Hepatocyte (in vitro differentiated cells): ENCODE data around the gene SST. TPM values are rescaled to one million over a fixed set of nuclear protein-coding genes. Genes with fewer than 3 reads are reported as not detected.

Experiments used
- polyA plus RNA-seq: library from polyadenylated mRNA; unstranded; fragments of >200 nt; fragmentation: Nextera tagmentation; extraction: Ambion mirVana; gene quantifications from 2 replicates; pipeline ENCODE4 v1.2.1, GENCODE V29; 2016
- total RNA-seq: library from RNA; depleted of rRNA; stranded (reverse); fragments of >200 nt; gene quantifications from 2 replicates; pipeline ENCODE4 v1.2.3, GENCODE V29; 2014

SST gene
- total and polyA plus RNA-seq, 2 experiments from 2014 or later: 53.5 to 112 TPM

Other genes starting within 250 kb of the SST start
- gene RTP2, start 32.2 kb upstream of the SST start, total RNA-seq: not detected in 2 replicates
- gene RTP2, start 32.2 kb upstream of the SST start, polyA plus RNA-seq: not detected in 2 replicates
- gene BCL6, start 75.1 kb upstream of the SST start, total RNA-seq: 40.3 and 46.5 TPM in 2 replicates
- 31.9 and 32.0 TPM in 2 replicates for gene BCL6, start 75.1 kb upstream of the SST start, polyA plus RNA-seq